PC-3 (cell line): ENCODE data around the gene DNAJC5. TPM values are rescaled to one million over a fixed set of nuclear protein-coding genes. Genes with fewer than 3 reads are reported as not detected.

ENCODE experiments used
- ATAC-seq: fragments of 200-7000 bp; cut with Tn5 transposase; 2 replicates; pipeline ENCODE4 v1.9.1; 2020; ENCODE audit warnings: mild to moderate bottlenecking, moderate library complexity
- BruUV-seq: library from RNA; stranded (reverse); fragments of 400-500 nt; replicated peaks from 2 replicates; lab custom pipeline; 2021; lab: Mats Ljungman, UMichigan
- CTCF ChIA-PET: fragments of 300-600 bp; sonication (Branson Sonifier 250); formaldehyde crosslinking; loops from one replicate; lab custom pipeline; 2022; ENCODE audit warnings: antibody characterized with exemption; lab: Charles Lee
- POLR2A ChIA-PET: fragments of 300-600 bp; sonication (Branson Sonifier 250); formaldehyde crosslinking; loops from one replicate; lab custom pipeline; 2022; ENCODE audit warnings: antibody characterized with exemption; ENCODE audit not compliant: unreplicated experiment; lab: Charles Lee
- DNase-seq: peaks from one replicate; pipeline ENCODE4 v3.0.0-alpha.2; 2015
- H2AFZ ChIP-seq: fragments of 300-600 bp; sonication (generic); 2 replicates; pipeline ENCODE4 v1.6.0; 2016; ENCODE audit warnings: antibody characterized with exemption, low read length
- H3F3A ChIP-seq: fragments of 300-600 bp; sonication (generic); one replicate; pipeline ENCODE4 v1.6.0; 2017; ENCODE audit warnings: antibody characterized with exemption, low read length, control low read depth, mild to moderate bottlenecking; ENCODE audit not compliant: unreplicated experiment
- H3K27ac ChIP-seq: fragments of 300-600 bp; sonication (generic); 2 replicates; pipeline ENCODE4 v1.5.1; 2016; ENCODE audit warnings: mild to moderate bottlenecking, low read length
- H3K27me3 ChIP-seq: fragments of 300-600 bp; sonication (generic); 2 replicates; pipeline ENCODE4 v1.6.1; 2016; ENCODE audit warnings: low read length, mixed read lengths
- H3K36me3 ChIP-seq: fragments of 300-600 bp; sonication (generic); 2 replicates; pipeline ENCODE4 v1.6.1; 2016; ENCODE audit warnings: low read depth, mixed run types, low read length, mixed read lengths
- H3K4me1 ChIP-seq: fragments of 300-600 bp; sonication (generic); 2 replicates; pipeline ENCODE4 v1.5.1; 2016; ENCODE audit warnings: low read length; ENCODE audit not compliant: insufficient read depth
- H3K4me2 ChIP-seq: fragments of 300-600 bp; sonication (generic); 2 replicates; pipeline ENCODE4 v1.6.0; 2016; ENCODE audit warnings: low read length
- H3K4me3 ChIP-seq: fragments of 300-600 bp; sonication (generic); 2 replicates; pipeline ENCODE4 v1.5.1; 2016; ENCODE audit warnings: mild to moderate bottlenecking, low read length, mixed read lengths
- H3K79me2 ChIP-seq: fragments of 300-600 bp; sonication (generic); 2 replicates; pipeline ENCODE4 v1.6.1; 2017; ENCODE audit warnings: low read length, mixed read lengths
- H3K9ac ChIP-seq: fragments of 300-600 bp; sonication (generic); 2 replicates; pipeline ENCODE4 v1.6.0; 2016; ENCODE audit warnings: mild to moderate bottlenecking, low read length
- H3K9me2 ChIP-seq: fragments of 300-600 bp; sonication (generic); replicated peaks from 2 replicates; pipeline ENCODE4 v1.6.1; 2016; ENCODE audit warnings: mixed run types, low read length, mixed read lengths
- H3K9me3 ChIP-seq: fragments of 300-600 bp; sonication (generic); 2 replicates; pipeline ENCODE4 v1.6.1; 2016; ENCODE audit warnings: low read length, mixed read lengths
- H4K20me1 ChIP-seq: fragments of 300-600 bp; sonication (generic); 2 replicates; pipeline ENCODE4 v1.6.1; 2016; ENCODE audit warnings: low read length, mixed read lengths
- EZH2 ChIP-seq: fragments of 300-600 bp; sonication (generic); IDR thresholded peaks from one replicate; pipeline ENCODE4 v1.6.1; 2017; ENCODE audit warnings: antibody characterized with exemption, mild to moderate bottlenecking, low read length; ENCODE audit not compliant: unreplicated experiment
- EZH2phosphoT487 ChIP-seq: fragments of 300-600 bp; sonication (generic); IDR thresholded peaks from 2 replicates; pipeline ENCODE4 v1.6.1; 2018; ENCODE audit warnings: mild to moderate bottlenecking, antibody characterized with exemption, low read length, borderline replicate concordance
- intact Hi-C: fragments of 100-400 bp; cut with micrococcal nuclease; formaldehyde crosslinking; loops from 2 replicates; pipeline ENCODE4 v1.9.0; 2023
- total RNA-seq: library from RNA; depleted of rRNA; stranded (reverse); fragments of >200 nt; gene quantifications from 2 replicates; pipeline ENCODE4 v1.2.3, GENCODE V29; 2014
- TF ChIP-seq, protein P1 (sequence below): fragments of 300-600 bp; sonication (generic); conservative IDR thresholded peaks from 2 replicates; pipeline ENCODE4 v1.5.1; 2017; ENCODE audit warnings: antibody characterized with exemption, low read depth, mild to moderate bottlenecking, low read length

The DNAJC5 gene
- total RNA-seq, 1 experiment from 2014 or later = 73.7 TPM

DNA sequence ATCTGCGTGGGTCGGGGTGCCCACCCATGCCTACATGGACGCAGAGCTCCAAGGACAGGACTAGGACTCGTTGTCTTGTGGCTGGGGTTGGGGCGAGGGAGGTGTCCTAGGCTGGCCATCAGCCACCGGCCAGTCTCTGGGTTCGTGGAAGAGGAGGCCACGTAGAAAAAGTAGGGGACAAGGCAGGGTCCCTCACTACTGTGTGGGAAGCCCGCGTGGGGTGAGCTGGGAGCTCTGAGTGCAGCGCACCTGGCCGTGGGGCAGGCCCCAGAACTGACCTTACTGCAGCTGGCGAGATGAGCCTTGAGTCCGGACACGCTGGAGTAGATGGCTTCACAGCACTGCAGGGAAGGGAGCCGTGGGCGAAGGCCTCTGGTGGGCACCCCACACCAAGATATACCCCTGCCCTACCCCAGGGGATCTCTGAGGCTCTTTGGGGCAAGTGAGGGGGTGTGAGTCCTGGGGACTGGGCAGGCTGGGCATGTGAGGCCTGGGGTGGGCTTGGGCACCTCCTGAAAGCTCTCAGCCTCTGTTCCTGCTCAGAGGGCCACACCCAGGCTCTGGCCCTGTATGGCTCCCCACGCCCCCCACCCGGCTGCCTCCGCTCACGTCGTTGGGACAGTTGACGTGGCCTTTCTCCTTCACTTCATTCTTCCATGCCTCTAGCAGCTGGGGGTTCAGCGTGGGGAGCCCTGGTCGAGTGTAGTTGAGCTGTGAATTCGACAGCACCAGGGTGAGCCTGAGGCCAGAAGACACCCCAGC is 66.9 kb downstream of the DNAJC5 start:
- CTCF ChIA-PET = no interaction called here
- no peaks in the 10 kb centered on the region for H3K79me2 ChIP-seq
- no peaks in the 10 kb centered on the region for H4K20me1 ChIP-seq
- H3K27me3 ChIP-seq = no peaks in the 10 kb centered on the region
- ATAC-seq (no peak), DNase-seq (no peak)
- H3K4me3 ChIP-seq = no peak overlapping the region
- H3K4me1 ChIP-seq = peaks cover 11% of the 10 kb centered on the region
- TF ChIP-seq EZH2phosphoT487 = no peak
- TF ChIP-seq, protein P1, sequence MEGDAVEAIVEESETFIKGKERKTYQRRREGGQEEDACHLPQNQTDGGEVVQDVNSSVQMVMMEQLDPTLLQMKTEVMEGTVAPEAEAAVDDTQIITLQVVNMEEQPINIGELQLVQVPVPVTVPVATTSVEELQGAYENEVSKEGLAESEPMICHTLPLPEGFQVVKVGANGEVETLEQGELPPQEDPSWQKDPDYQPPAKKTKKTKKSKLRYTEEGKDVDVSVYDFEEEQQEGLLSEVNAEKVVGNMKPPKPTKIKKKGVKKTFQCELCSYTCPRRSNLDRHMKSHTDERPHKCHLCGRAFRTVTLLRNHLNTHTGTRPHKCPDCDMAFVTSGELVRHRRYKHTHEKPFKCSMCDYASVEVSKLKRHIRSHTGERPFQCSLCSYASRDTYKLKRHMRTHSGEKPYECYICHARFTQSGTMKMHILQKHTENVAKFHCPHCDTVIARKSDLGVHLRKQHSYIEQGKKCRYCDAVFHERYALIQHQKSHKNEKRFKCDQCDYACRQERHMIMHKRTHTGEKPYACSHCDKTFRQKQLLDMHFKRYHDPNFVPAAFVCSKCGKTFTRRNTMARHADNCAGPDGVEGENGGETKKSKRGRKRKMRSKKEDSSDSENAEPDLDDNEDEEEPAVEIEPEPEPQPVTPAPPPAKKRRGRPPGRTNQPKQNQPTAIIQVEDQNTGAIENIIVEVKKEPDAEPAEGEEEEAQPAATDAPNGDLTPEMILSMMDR = no peak
- TF ChIP-seq EZH2 = no peak
- BruUV-seq = no TSS peak
- no peaks in the 10 kb centered on the region for H3F3A ChIP-seq
- no peaks in the 10 kb centered on the region for H3K9me3 ChIP-seq
- POLR2A ChIA-PET = no interaction called here
- intact Hi-C loops = no loop called here
- no peak overlapping the region for H3K4me2 ChIP-seq
- H2AFZ ChIP-seq = no peak overlapping the region
- H3K9ac ChIP-seq = no peak overlapping the region
- H3K36me3 ChIP-seq = peaks cover 5% of the 10 kb centered on the region; the same call in 1 of the 2 replicates
- H3K27ac ChIP-seq = no peak overlapping the region
- no peaks in the 10 kb centered on the region for H3K9me2 ChIP-seq

GRCh38 chr20:63962426-63963347 is 67.8 kb downstream of the DNAJC5 start:
- H3K79me2 ChIP-seq = no peaks in the 10 kb centered on the region
- H3K4me2 ChIP-seq = no peak overlapping the region
- H2AFZ ChIP-seq = no peak overlapping the region
- TF ChIP-seq EZH2 = no peak
- TF ChIP-seq, protein P1 = no peak
- TF ChIP-seq EZH2phosphoT487 = no peak
- no peak overlapping the region for H3K27ac ChIP-seq
- no peaks in the 10 kb centered on the region for H3K9me2 ChIP-seq
- peaks cover 3% of the 10 kb centered on the region; the same call in 1 of the 2 replicates for H3K4me1 ChIP-seq
- no peak overlapping the region for H3K4me3 ChIP-seq
- ATAC-seq = no peak
- POLR2A ChIA-PET = no interaction called here
- no peaks in the 10 kb centered on the region for H3F3A ChIP-seq
- no peak overlapping the region for H3K9ac ChIP-seq
- BruUV-seq = no TSS peak
- H3K36me3 ChIP-seq = peaks cover 5% of the 10 kb centered on the region; the same call in 1 of the 2 replicates
- H3K27me3 ChIP-seq = no peaks in the 10 kb centered on the region
- intact Hi-C loops = no loop called here
- no peaks in the 10 kb centered on the region for H4K20me1 ChIP-seq
- CTCF ChIA-PET = no interaction called here
- no peaks in the 10 kb centered on the region for H3K9me3 ChIP-seq
- DNase-seq = no peak
